AG04449 (cell line): ENCODE data around the gene RNF123.
"Not testable (repeated sequence)": the region's sequence is repeated elsewhere in the genome, so short reads cannot be mapped to it uniquely, and the experiment has no call there.

Source experiments
- CTCF ChIA-PET: fragments of 350-600 bp; formaldehyde crosslinking; extraction: SDS; loops from one replicate; lab custom pipeline; 2021; ENCODE audit warnings: antibody characterized with exemption; lab: Yijun Ruan, JAX
- POLR2A ChIA-PET: fragments of 400-600, 350-600 bp; formaldehyde crosslinking; extraction: SDS; loops from one replicate; lab custom pipeline; 2020; ENCODE audit warnings: antibody characterized with exemption, inconsistent platforms; lab: Yijun Ruan, JAX
- DNase-seq: peaks from one replicate; pipeline ENCODE4 v3.0.0-alpha.2; 2010; ENCODE audit warnings: low read depth, low spot score
- H3K4me3 ChIP-seq: 2 replicates; pipeline ENCODE4 v1.5.1; 2011; ENCODE audit warnings: low read depth, mild to moderate bottlenecking, control low read depth, low read length
- TF ChIP-seq, protein P1 (sequence below): IDR thresholded peaks from one replicate; pipeline ENCODE4 v1.5.1; 2011; ENCODE audit warnings: mild to moderate bottlenecking, moderate library complexity, low read length, control low read depth, inconsistent platforms; ENCODE audit not compliant: insufficient read depth; ENCODE audit errors: missing control alignments

The RNF123 gene

GRCh38 chr3:49689908-49690624 lies 709 bp downstream of the RNF123 start:
- CTCF ChIA-PET = interaction anchor here (2.5 kb wide), 1 partner anchor 150 kb away, joined by 7 read pairs; no protein-coding TSS in a partner anchor
- POLR2A ChIA-PET, DNase-seq: not testable (repeated sequence)
- peak overlapping the region; percentile 95 for H3K4me3 ChIP-seq

GRCh38 chr3:49690856-49691255 lies 1.5 kb downstream of the RNF123 start:
- POLR2A ChIA-PET, DNase-seq, H3K4me3 ChIP-seq: not testable (repeated sequence)
- CTCF ChIA-PET = interaction anchor here (1.1 kb wide), 1 partner anchor 10 kb away, joined by 5 read pairs; no protein-coding TSS in a partner anchor

GRCh38 chr3:49691481-49691880 lies 2.1 kb downstream of the RNF123 start:
- POLR2A ChIA-PET, DNase-seq, H3K4me3 ChIP-seq: not testable (repeated sequence)
- CTCF ChIA-PET = interaction anchor here (1.1 kb wide), 1 partner anchor 10 kb away, joined by 5 read pairs; no protein-coding TSS in a partner anchor

GRCh38 chr3:49694409-49695070 lies 5.2 kb downstream of the RNF123 start:
- DNase-seq, H3K4me3 ChIP-seq, POLR2A ChIA-PET: not testable (repeated sequence)
- CTCF ChIA-PET = interaction anchor here (1.8 to 2.9 kb wide), 2 partner anchors 9 to 145 kb away, joined by 7 to 8 read pairs; no protein-coding TSS in a partner anchor

DNA sequence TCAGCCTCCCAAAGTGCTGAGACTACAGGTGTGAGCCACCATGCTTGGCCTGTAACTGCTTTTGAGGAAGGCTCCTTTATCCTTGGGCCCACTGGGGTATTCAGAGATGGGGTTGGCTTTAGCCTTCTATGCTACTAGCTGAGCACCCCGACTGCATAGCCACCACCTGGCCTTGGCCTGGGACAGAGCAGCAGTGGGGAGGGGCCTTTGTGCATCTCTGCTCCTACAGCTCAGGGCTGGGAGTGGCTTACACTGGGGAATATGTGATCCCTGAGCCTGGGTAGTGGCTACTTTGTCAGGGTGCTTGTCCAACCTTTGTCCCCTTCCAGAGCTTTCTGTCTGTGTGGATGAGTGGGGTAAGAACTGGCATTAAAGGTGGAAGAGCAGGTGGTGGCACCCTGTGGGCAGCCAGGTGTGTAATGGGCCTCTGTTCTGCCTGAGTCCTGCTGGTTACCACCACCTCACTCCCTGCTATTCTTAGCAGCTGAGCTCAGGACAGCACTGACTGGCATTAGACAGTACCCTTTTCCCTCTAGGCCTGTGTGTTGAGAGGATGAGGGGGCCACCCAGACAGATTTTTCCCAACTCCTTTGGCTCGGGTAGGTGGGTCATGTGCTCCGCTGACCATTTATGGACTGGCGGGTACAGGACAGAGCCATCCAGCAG lies 6.1 kb downstream of the RNF123 start:
- H3K4me3 ChIP-seq, POLR2A ChIA-PET, DNase-seq: not testable (repeated sequence)
- CTCF ChIA-PET = interaction anchor here (2.9 kb wide), 1 partner anchor 144 kb away, joined by 8 read pairs; no protein-coding TSS in a partner anchor

- ChIA-PET CTCF (interaction anchor here (1.0 to 7.8 kb wide), 3 partner anchors 14 to 160 kb away, joined by 3 to 51 read pairs (median 49); no protein-coding TSS in a partner anchor), POLR2A (no interaction called here)
These were observed 10.1 kb downstream of the RNF123 start for GRCh38 chr3:49699281-49699979.

DNA sequence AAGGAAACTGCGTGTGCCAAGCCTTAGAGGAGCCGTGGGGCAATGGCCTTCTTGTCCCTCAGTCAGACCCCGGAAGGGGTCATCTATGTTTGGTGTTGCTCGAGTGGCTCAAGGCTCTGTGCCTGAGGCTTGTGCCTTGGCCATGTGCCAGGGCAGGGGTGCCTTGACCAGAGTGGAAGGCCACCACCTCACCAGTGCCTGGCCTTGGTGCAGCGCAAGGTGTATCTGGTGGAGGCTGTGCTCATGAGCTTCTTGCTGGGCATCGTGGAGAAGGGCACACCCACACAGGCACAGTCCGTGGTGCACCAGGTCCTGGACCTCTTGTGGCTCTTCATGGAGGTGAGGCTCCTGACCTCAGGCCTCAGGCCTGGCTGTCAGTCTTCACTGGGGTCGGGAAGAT lies 10.7 kb downstream of the RNF123 start:
- no peak overlapping the region for H3K4me3 ChIP-seq
- TF ChIP-seq, protein P1, sequence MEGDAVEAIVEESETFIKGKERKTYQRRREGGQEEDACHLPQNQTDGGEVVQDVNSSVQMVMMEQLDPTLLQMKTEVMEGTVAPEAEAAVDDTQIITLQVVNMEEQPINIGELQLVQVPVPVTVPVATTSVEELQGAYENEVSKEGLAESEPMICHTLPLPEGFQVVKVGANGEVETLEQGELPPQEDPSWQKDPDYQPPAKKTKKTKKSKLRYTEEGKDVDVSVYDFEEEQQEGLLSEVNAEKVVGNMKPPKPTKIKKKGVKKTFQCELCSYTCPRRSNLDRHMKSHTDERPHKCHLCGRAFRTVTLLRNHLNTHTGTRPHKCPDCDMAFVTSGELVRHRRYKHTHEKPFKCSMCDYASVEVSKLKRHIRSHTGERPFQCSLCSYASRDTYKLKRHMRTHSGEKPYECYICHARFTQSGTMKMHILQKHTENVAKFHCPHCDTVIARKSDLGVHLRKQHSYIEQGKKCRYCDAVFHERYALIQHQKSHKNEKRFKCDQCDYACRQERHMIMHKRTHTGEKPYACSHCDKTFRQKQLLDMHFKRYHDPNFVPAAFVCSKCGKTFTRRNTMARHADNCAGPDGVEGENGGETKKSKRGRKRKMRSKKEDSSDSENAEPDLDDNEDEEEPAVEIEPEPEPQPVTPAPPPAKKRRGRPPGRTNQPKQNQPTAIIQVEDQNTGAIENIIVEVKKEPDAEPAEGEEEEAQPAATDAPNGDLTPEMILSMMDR = no peak
- POLR2A ChIA-PET = no interaction called here
- DNase-seq = no peak
- CTCF ChIA-PET = interaction anchor here (1.0 to 7.8 kb wide), 4 partner anchors 13 to 160 kb away, joined by 3 to 51 read pairs (median 26); no protein-coding TSS in a partner anchor

More at GRCh38 chr3:49699281-49699979, 10.1 kb downstream of the RNF123 start:
- TF ChIP-seq, protein P1 = no peak
- H3K4me3 ChIP-seq = no peak overlapping the region
- DNase-seq = peak; percentile 28

DNA sequence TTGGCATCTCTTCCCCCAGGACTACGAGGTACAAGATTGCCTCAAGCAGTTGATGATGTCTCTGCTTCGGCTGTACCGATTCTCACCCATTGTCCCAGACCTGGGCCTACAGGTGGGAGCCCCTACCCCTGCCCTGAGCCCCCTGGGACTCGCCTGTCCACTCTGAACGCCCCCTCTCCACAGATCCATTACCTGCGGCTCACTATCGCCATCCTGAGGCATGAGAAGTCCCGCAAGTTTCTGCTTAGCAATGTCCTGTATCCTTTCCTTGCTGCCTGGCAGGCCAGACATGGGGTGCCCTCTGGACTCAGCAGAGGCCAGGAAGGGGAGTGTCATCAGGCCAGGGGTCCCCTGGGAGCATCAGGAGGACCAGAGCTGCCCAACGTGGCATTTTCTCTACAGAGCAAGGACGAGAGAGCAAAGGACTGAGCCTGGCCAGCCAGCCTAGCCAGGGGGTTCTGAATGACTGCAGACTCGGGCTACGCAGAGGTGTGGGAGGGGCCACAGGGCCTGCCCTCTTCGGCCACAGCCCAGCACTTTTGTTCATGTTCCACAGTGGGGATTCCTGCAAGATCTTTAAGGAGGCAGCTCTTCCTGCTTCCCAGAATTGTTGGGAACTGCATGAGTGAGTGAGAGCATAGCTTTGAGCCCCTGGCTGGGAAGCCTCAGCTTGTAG lies 11.2 kb downstream of the RNF123 start:
- DNase-seq = no peak
- CTCF ChIA-PET = interaction anchor here (0.7 to 7.8 kb wide), 14 partner anchors 8 to 229 kb away, joined by 3 to 74 read pairs (median 4); partner anchors contain the start of genes AMIGO3 and MON1A
- TF ChIP-seq, protein P1 = no peak
- H3K4me3 ChIP-seq = no peak overlapping the region
- POLR2A ChIA-PET = no interaction called here
